ENCODE data around the gene GDF2.

Gene GDF2

GRCh38 chr10:47294057-47294456 is 28.2 kb upstream of the GDF2 start:
- no peak for DNase-seq

- DNase-seq, result no peak
These were observed 27.8 kb upstream of the GDF2 start for GRCh38 chr10:47294501-47294900.

- DNase-seq, result no peak
These were observed 26.8 kb upstream of the GDF2 start for GRCh38 chr10:47295411-47295810.

GRCh38 chr10:47296156-47296894 is 25.9 kb upstream of the GDF2 start:
- DNase-seq, result no peak

GRCh38 chr10:47296941-47297340 is 25.3 kb upstream of the GDF2 start:
- DNase-seq, result no peak

- no peak for DNase-seq
These were observed 24.3 kb upstream of the GDF2 start for GRCh38 chr10:47297866-47298540.

- no peak for DNase-seq
These were observed 23.5 kb upstream of the GDF2 start for GRCh38 chr10:47298715-47299114.

- DNase-seq, result no peak
These were observed 22.4 kb upstream of the GDF2 start, which contains the start of gene GDF10 for GRCh38 chr10:47299611-47300428. Gene GDF10, plus strand, starts transcription at chr10:47300197. Its CDS starts 455 bp downstream, at chr10:47300652.

GRCh38 chr10:47300429-47300931 is 21.8 kb upstream of the GDF2 start:
- no peak for DNase-seq

- DNase-seq, result no peak
These were observed 20.4 kb upstream of the GDF2 start for GRCh38 chr10:47301833-47302232.

GRCh38 chr10:47303105-47303504 is 19.1 kb upstream of the GDF2 start:
- no peak for DNase-seq

- no peak for DNase-seq
These were observed 18.4 kb upstream of the GDF2 start for GRCh38 chr10:47303866-47304265.

GRCh38 chr10:47305566-47305965 is 16.7 kb upstream of the GDF2 start:
- no peak for DNase-seq

GRCh38 chr10:47306387-47307210 is 15.7 kb upstream of the GDF2 start:
- no peak for DNase-seq

- no peak for DNase-seq
These were observed 14.9 kb upstream of the GDF2 start for GRCh38 chr10:47307381-47307780.

GRCh38 chr10:47308775-47309174 is 13.5 kb upstream of the GDF2 start:
- no peak for DNase-seq

- DNase-seq, result peak in 1 of 2 experiments; percentile 9
These were observed 12.7 kb upstream of the GDF2 start for GRCh38 chr10:47309408-47310089.

- DNase-seq, result no peak
These were observed 12.2 kb upstream of the GDF2 start for GRCh38 chr10:47310090-47310505.

- peak in 1 of 2 experiments; percentile 5 for DNase-seq
These were observed 10.9 kb upstream of the GDF2 start for GRCh38 chr10:47311193-47311931.

- DNase-seq, result peak; percentile 74 to 78
These were observed 10.2 kb upstream of the GDF2 start for GRCh38 chr10:47311932-47312662.

Data from Kasumi-1 (cell line).